SK-N-SH (cell line): Measurements from ENCODE around the gene RIPK4. TPM values are rescaled to one million over a fixed set of nuclear protein-coding genes. Genes with fewer than 3 reads are reported as not detected.

Experiments used
- CTCF ChIA-PET: fragments of 300-600, 350-600 bp; formaldehyde crosslinking; extraction: SDS; loops from one replicate; lab custom pipeline; 2021; lab: Yijun Ruan, JAX
- POLR2A ChIA-PET: fragments of 350-600 bp; sonication (Branson Sonifier 250); formaldehyde crosslinking; extraction: SDS; loops from one replicate; lab custom pipeline; 2020; ENCODE audit warnings: antibody characterized with exemption, inconsistent platforms; lab: Yijun Ruan, JAX
- DNase-seq: peaks from one replicate; pipeline ENCODE4 v3.0.0; 2012
- H2AFZ ChIP-seq: fragments of 200-600 bp; sonication (generic); 2 replicates; pipeline ENCODE4 v1.8.1; 2016; ENCODE audit warnings: antibody characterized with exemption, mild to moderate bottlenecking, low read depth
- H3F3A ChIP-seq: fragments of 200-600 bp; sonication (generic); replicated peaks from 2 replicates; pipeline ENCODE3; 2016; ENCODE audit warnings: antibody characterized with exemption, mild to moderate bottlenecking; ENCODE audit not compliant: insufficient read depth
- H3K27ac ChIP-seq, 2 experiments: fragments of 200-500 bp in 1 of 2; fragments of 200-600 bp in 1 of 2; sonication (Bioruptor generic) in 1 of 2; sonication (generic), shearing (Covaris generic) in 1 of 2; 2 replicates each; pipeline versions ENCODE4 v1.5.1 to v1.6.1; 2014 to 2016; ENCODE audit warnings: low read depth in 2 of 2, inconsistent platforms in 1 of 2, low read length in 1 of 2, mild to moderate bottlenecking in 1 of 2, mixed read lengths in 1 of 2
- H3K27me3 ChIP-seq: fragments of 200-600 bp; sonication (generic), shearing (Covaris generic); 2 replicates; pipeline ENCODE4 v1.6.1; 2016; ENCODE audit warnings: mixed run types; ENCODE audit not compliant: insufficient read depth
- H3K36me3 ChIP-seq, 2 experiments: fragments of 200-500 bp in 1 of 2; fragments of 200-600 bp in 1 of 2; sonication (Bioruptor generic) in 1 of 2; sonication (generic) in 1 of 2; replicated peaks in 1 of 2; 2 replicates each; pipeline versions ENCODE3 to v1.5.1; 2014 to 2016; ENCODE audit warnings: low read length in 1 of 2, mild to moderate bottlenecking in 1 of 2; ENCODE audit not compliant: insufficient read depth in 2 of 2, control insufficient read depth in 1 of 2
- H3K4me1 ChIP-seq, 2 experiments: fragments of 200-500 bp in 1 of 2; fragments of 200-600 bp in 1 of 2; sonication (Bioruptor generic) in 1 of 2; sonication (generic), shearing (Covaris generic) in 1 of 2; 2 replicates each; pipeline versions ENCODE4 v1.5.1 to v1.6.1; 2014 to 2016; ENCODE audit warnings: low read depth in 1 of 2, low read length in 1 of 2, mixed run types in 1 of 2; ENCODE audit not compliant: insufficient read depth in 2 of 2, control insufficient read depth in 1 of 2
- H3K4me2 ChIP-seq: fragments of 200-600 bp; sonication (generic), shearing (Covaris generic); 2 replicates; pipeline ENCODE4 v1.6.1; 2017; ENCODE audit warnings: mixed run types
- H3K4me3 ChIP-seq, 2 experiments: fragments of 200-500 bp in 1 of 2; fragments of 200-600 bp in 1 of 2; sonication (Bioruptor generic) in 1 of 2; sonication (generic), shearing (Covaris generic) in 1 of 2; 2 replicates each; pipeline versions ENCODE4 v1.5.1 to v1.8.1; 2014 to 2016; ENCODE audit warnings: low read depth in 2 of 2, inconsistent platforms in 1 of 2, low read length in 1 of 2, mild to moderate bottlenecking in 1 of 2, mixed read lengths in 1 of 2, moderate library complexity in 1 of 2
- H3K79me2 ChIP-seq: fragments of 200-600 bp; sonication (generic); 2 replicates; pipeline ENCODE4 v1.8.1; 2017; ENCODE audit warnings: mild to moderate bottlenecking; ENCODE audit not compliant: insufficient read depth
- H3K9ac ChIP-seq: fragments of 200-600 bp; sonication (generic); 2 replicates; pipeline ENCODE4 v1.6.1; 2017; ENCODE audit warnings: mixed run types
- H3K9me2 ChIP-seq: fragments of 200-600 bp; sonication (generic); 2 replicates; pipeline ENCODE4 v1.6.1; 2017; ENCODE audit warnings: mixed run types
- H3K9me3 ChIP-seq: fragments of 200-600 bp; sonication (generic); 2 replicates; pipeline ENCODE4 v1.6.1; 2017; ENCODE audit warnings: mixed run types, mild to moderate bottlenecking, moderate library complexity
- H4K20me1 ChIP-seq: fragments of 200-600 bp; sonication (generic); 2 replicates; pipeline ENCODE4 v1.6.1; 2017; ENCODE audit warnings: mild to moderate bottlenecking, mixed run types; ENCODE audit not compliant: insufficient read depth
- FOSL2 ChIP-seq: IDR thresholded peaks from 2 replicates; pipeline ENCODE4 v1.4.0; 2012; ENCODE audit warnings: low read depth, mild to moderate bottlenecking, moderate library complexity, borderline replicate concordance
- FOXJ3 ChIP-seq: sonication (generic); formaldehyde crosslinking; IDR thresholded peaks from 2 replicates; pipeline ENCODE4 v1.5.1; 2020; ENCODE audit warnings: mild to moderate bottlenecking, missing genetic modification reagents
- GABPA ChIP-seq: IDR thresholded peaks from 2 replicates; pipeline ENCODE4 v1.4.0; 2012; ENCODE audit warnings: low read depth, mild to moderate bottlenecking
- IRF3 ChIP-seq: fragments of 150-350 bp; IDR thresholded peaks from 2 replicates; pipeline ENCODE4 v1.6.1; 2016; ENCODE audit warnings: mild to moderate bottlenecking, low read depth, low read length
- RAD21 ChIP-seq: IDR thresholded peaks from 2 replicates; pipeline ENCODE4 v1.6.1; 2012; ENCODE audit warnings: mild to moderate bottlenecking, low read length
- RFX5 ChIP-seq: IDR thresholded peaks from 2 replicates; pipeline ENCODE4 v1.6.1; 2012; ENCODE audit warnings: mild to moderate bottlenecking, improper control_type of control experiment, low read length
- TAF1 ChIP-seq: IDR thresholded peaks from 2 replicates; pipeline ENCODE4 v1.6.1; 2012; ENCODE audit warnings: low read depth, mild to moderate bottlenecking, low read length, moderate library complexity, borderline replicate concordance
- TCF12 ChIP-seq: IDR thresholded peaks from 2 replicates; pipeline ENCODE4 v1.4.0; 2012
- USF1 ChIP-seq: IDR thresholded peaks from 2 replicates; pipeline ENCODE4 v1.4.0; 2012; ENCODE audit warnings: low read depth, borderline replicate concordance
- USF2 ChIP-seq: fragments of 150-350 bp; IDR thresholded peaks from 2 replicates; pipeline ENCODE4 v1.6.1; 2017; ENCODE audit warnings: antibody characterized with exemption, low read length, low read depth, borderline replicate concordance
- WGBS: methylation state at CpG from one replicate; pipeline ENCODE4 v1.1.6; 2017; ENCODE audit warnings: low lambda C conversion rate; 5-methylcytosine and 5-hydroxymethylcytosine counted together
- polyA plus RNA-seq, 3 experiments: library from polyadenylated mRNA; depleted of rRNA; stranded (reverse); fragments of >200 nt; gene quantifications; 2 replicates each; pipeline ENCODE4 v1.2.3, GENCODE V29; 2012
- TF ChIP-seq, protein P1 (sequence below): IDR thresholded peaks from 2 replicates; pipeline ENCODE4 v1.6.1; 2012; ENCODE audit warnings: mild to moderate bottlenecking, low read depth, low read length, moderate library complexity

Gene RIPK4
- polyA plus RNA-seq, 1 of the 3 experiments (the other 2 are of a cell fraction): 11.0 TPM

GRCh38 chr21:41692185-41692565 lies 74.7 kb downstream of the RIPK4 start:
- POLR2A ChIA-PET: no interaction called here

More at GRCh38 chr21:41692185-41692565, 74.7 kb downstream of the RIPK4 start:
- TF ChIP-seq FOXJ3 (no peak), RAD21 (no peak), RFX5 (no peak), USF1 (no peak), TAF1 (no peak), IRF3 (no peak), GABPA (no peak), USF2 (no peak), FOSL2 (no peak), TCF12 (no peak)
- TF ChIP-seq, protein P1, sequence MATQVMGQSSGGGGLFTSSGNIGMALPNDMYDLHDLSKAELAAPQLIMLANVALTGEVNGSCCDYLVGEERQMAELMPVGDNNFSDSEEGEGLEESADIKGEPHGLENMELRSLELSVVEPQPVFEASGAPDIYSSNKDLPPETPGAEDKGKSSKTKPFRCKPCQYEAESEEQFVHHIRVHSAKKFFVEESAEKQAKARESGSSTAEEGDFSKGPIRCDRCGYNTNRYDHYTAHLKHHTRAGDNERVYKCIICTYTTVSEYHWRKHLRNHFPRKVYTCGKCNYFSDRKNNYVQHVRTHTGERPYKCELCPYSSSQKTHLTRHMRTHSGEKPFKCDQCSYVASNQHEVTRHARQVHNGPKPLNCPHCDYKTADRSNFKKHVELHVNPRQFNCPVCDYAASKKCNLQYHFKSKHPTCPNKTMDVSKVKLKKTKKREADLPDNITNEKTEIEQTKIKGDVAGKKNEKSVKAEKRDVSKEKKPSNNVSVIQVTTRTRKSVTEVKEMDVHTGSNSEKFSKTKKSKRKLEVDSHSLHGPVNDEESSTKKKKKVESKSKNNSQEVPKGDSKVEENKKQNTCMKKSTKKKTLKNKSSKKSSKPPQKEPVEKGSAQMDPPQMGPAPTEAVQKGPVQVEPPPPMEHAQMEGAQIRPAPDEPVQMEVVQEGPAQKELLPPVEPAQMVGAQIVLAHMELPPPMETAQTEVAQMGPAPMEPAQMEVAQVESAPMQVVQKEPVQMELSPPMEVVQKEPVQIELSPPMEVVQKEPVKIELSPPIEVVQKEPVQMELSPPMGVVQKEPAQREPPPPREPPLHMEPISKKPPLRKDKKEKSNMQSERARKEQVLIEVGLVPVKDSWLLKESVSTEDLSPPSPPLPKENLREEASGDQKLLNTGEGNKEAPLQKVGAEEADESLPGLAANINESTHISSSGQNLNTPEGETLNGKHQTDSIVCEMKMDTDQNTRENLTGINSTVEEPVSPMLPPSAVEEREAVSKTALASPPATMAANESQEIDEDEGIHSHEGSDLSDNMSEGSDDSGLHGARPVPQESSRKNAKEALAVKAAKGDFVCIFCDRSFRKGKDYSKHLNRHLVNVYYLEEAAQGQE: no peak
- TF ChIP-seq, all 33 proteins: peak for 0
- 92% methylated on average over 5 of the region's 10 CpGs for WGBS
- Histone ChIP-seq H3K27me3 (peaks cover 12% of the 10 kb centered on the region; the same call in 1 of the 2 replicates), H2AFZ (no peak overlapping the region), H3K9me2 (no peaks in the 10 kb centered on the region), H3K4me3 (no peak overlapping the region), H3K79me2 (no peaks in the 10 kb centered on the region), H3K9me3 (no peaks in the 10 kb centered on the region), H3K9ac (no peak overlapping the region), H3K36me3 (no peaks in the 10 kb centered on the region), H3K4me1 (no peaks in the 10 kb centered on the region), H4K20me1 (no peaks in the 10 kb centered on the region), H3F3A (no peaks in the 10 kb centered on the region), H3K27ac (no peak overlapping the region), H3K4me2 (no peak overlapping the region)
- no peak for DNase-seq
- CTCF ChIA-PET: no interaction called here
